ENCODE data around the gene ELOVL3.

ELOVL3 gene

GRCh38 chr10:102222797-102223196 is 3.3 kb upstream of the ELOVL3 start:
- no peak for DNase-seq (ENCODE audit: insufficient read length, low spot score)
- no peak for FAIRE-seq

DNA sequence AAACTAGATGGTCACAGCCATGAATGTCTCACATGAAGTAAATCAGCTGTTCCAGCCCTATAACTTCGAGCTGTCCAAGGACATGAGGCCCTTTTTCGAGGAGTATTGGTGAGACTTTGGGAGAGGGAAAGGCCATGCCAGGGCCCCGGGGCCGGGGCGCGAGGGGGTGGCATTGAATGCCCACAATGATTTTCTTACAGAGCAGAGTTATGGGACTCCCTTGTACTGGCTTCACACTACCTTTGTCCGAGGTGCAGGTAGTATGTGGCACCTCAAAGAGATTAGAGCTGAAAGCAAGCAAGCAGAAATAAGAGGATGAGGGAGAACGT is 407 bp downstream of the ELOVL3 start:
- DNase-seq (ENCODE audit: insufficient read length, low spot score) = no peak
- FAIRE-seq = no peak

- FAIRE-seq (no peak), DNase-seq (ENCODE audit: insufficient read length, low spot score) (no peak)
Measured at GRCh38 chr10:102227050-102227449, 951 bp downstream of the ELOVL3 start.

GRCh38 chr10:102229810-102230263 is 3.7 kb downstream of the ELOVL3 start:
- DNase-seq (ENCODE audit: insufficient read length, low spot score) (peak; percentile 86), FAIRE-seq (peak; percentile 88)

DNA sequence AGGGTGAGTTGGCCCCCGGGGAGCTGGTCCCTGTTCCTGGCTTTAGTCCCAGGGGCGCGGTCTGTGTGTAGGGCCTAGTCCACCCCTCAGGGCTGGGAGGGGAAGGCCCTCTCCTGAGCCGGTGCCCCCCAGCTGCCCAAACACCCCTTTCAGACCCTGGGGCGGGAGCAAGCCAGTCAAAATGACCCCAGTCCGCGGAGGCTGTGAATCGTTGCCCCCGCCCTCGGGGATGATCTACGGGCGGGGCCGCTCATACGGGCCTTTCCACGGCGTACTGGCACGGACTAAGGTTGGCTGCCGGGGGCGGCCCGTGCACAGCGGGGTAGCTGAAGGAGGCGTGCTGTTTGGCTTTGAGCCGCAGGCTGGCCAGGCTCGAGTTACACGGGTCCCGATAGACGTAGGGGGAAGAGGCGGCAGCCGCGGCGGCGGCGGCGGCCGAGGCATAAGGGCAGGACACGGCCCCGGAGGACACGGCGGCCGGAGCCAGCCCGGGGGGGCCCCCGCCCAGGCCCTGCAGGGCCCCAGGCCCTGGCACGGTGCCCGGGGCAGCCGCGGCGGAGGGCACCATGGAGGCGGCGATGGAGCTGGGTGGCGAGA is 4.3 kb downstream of the ELOVL3 start:
- no peak for FAIRE-seq
- DNase-seq (ENCODE audit: insufficient read length, low spot score) = no peak

GRCh38 chr10:102230861-102231356 is 4.8 kb downstream of the ELOVL3 start:
- DNase-seq (ENCODE audit: insufficient read length, low spot score) (no peak), FAIRE-seq (no peak)

DNA sequence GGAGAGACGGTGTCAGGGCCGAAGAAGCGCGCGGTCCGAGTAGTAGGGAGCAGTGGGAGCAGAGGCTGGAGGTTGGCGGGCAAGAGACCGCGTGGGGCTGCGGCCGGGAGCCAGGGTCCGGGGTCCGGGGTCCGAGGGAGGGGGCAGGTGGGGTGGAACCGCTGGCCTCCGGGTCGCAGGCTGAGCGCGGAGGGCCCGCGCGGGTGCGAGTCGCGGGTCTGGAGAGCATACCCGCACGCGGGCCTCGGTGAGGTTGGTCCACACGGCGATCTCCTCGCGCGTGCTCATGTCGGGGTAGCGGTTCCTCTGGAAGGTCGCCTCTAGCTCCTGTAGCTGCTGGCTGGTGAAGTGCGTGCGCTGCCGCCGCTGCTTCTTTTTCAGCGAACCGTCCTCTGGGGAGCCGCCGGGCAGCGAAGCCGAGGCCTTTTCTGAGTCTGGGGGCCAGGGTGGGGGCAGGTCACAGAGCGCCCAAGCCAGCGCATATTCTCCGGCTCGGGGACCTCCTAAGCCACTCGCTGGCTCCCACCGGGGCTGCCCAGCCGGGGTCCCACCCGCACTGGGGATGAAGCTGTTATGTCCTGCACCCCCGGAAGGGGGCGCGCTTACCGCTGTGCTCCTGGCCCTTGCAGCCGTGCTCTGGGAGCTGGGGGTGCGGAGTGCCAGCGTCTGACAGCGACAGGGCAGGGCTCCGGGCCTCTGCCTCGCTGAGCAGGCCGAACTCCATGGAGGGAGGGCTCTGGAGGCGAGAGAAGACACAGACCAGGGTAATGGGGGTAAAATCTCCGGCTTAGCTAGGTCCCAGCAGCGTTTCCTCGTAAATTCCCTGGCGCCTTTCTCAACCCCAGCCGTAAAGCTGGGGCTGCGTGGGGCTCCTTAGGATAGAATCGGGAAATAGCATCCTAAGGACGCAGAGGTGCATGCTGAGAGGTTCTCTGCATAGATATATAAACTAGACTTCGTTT is 5.5 kb downstream of the ELOVL3 start:
- FAIRE-seq (no peak), DNase-seq (ENCODE audit: insufficient read length, low spot score) (peak; percentile 67)

DNA sequence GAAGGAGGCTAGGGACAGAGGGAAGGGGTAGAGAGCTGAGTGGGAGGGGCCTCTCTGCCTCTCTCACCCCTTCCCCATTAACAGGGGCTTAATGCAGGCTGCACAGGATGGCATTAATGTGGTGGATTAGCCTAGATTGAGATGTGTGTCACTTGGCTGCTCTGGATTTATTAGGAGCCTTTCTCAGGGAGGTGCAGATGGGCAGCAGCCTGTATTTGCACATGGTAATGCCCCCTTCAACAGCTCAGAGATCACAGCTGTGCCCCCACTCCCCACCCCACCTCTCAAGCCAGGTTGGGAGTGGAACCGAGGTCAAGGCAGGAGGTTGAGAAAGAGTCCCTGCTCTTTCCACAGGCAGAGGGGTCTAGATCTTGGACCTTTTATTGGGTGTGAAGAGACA is 7.9 kb downstream of the ELOVL3 start:
- FAIRE-seq (no peak), DNase-seq (ENCODE audit: insufficient read length, low spot score) (no peak)

- FAIRE-seq (no peak), DNase-seq (ENCODE audit: insufficient read length, low spot score) (no peak)
Measured at GRCh38 chr10:102234888-102235597, 8.9 kb downstream of the ELOVL3 start.

- no peak for DNase-seq (ENCODE audit: insufficient read length, low spot score)
Measured at GRCh38 chr10:102235598-102235920, 9.5 kb downstream of the ELOVL3 start.

GRCh38 chr10:102236006-102236405 is 9.9 kb downstream of the ELOVL3 start:
- FAIRE-seq = no peak
- no peak for DNase-seq (ENCODE audit: insufficient read length, low spot score)

More at GRCh38 chr10:102235598-102235920, 9.5 kb downstream of the ELOVL3 start:
- no peak for FAIRE-seq

DNA sequence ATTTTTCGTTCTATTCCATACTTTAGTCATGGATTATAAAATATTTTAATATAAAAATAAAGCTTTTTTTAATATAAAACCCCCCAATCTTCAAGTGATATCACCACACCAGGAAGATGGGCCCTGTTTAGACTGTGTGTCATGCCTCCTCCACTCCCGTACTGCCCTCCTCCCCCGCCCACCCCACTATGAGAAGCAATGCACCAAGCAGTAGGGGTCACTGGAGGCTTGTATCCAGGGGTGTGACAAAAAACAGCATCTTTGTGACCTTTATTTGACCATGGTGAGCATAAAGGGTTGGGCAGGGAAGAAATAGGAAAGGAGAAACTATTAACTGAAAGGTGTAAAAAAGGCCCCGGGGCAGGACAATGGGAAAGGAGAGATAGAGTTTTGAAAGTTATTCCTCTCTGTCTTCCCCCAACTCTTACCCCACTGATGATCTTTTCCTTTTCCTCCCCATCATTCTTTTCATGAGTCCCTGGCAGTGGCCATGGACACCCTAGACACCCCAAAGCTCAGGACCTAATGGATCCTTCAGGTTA is 11.7 kb downstream of the ELOVL3 start:
- DNase-seq (ENCODE audit: insufficient read length, low spot score) (no peak), FAIRE-seq (no peak)

GRCh38 chr10:102240467-102241031 is 14.4 kb downstream of the ELOVL3 start:
- DNase-seq (ENCODE audit: insufficient read length, low spot score) (no peak), FAIRE-seq (no peak)

GRCh38 chr10:102241032-102241443 is 14.9 kb downstream of the ELOVL3 start:
- FAIRE-seq (no peak), DNase-seq (ENCODE audit: insufficient read length, low spot score) (no peak)

- peak; percentile 96 for DNase-seq (ENCODE audit: insufficient read length, low spot score)
- peak; percentile 89 for FAIRE-seq
Measured at GRCh38 chr10:102241444-102242117, 15.5 kb downstream of the ELOVL3 start, which contains the start of gene PITX3. PITX3 (minus strand) TSS chr10:102241512; CDS start chr10:102232080, 9,432 bp downstream.

DNA sequence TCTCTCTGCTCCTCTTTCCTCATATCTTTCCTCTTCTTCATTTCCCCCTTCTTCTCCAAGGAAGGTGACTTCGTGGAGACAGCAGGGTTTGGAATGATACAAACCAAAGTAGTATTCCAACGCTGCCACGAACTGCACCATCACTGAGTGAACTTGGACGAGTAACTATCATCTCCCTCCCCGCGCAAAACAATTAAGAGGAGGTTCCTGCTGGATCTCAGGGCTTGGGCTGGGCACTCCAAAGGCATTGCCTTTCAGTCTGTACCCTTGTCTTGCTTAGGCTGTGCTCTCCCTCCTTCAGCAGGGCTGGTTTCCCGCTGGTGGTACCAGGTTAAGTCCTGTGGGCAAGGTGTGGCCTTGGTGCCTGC is 16.0 kb downstream of the ELOVL3 start:
- FAIRE-seq = peak; percentile 44

GRCh38 chr10:102243309-102243708 is 17.2 kb downstream of the ELOVL3 start:
- FAIRE-seq = no peak
- no peak for DNase-seq (ENCODE audit: insufficient read length, low spot score)

More for the DNA sequence above, 16.0 kb downstream of the ELOVL3 start:
- no peak for DNase-seq (ENCODE audit: insufficient read length, low spot score)

- peak; percentile 93 for DNase-seq (ENCODE audit: insufficient read length, low spot score)
- peak; percentile 99 for FAIRE-seq
Measured at GRCh38 chr10:102245082-102245931, 19.2 kb downstream of the ELOVL3 start, which contains the start of gene GBF1. GBF1 (plus strand) TSS chr10:102245532; CDS start chr10:102258939, 13,407 bp downstream.

DNA sequence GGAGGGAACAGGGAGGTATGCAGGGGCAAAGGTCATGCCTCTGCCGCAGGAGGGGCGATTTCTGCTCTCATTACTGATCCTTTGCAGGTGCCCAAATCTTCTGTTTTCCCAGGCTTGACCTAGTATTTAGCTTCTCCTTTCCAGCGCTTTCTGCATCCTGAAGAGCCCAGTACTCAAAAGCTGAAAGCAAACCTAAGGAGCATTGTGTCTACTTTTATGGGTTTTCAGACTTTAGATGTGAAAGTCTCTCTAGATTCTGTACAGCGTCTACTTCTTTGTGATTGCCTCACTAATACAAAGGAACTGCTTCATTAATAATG is 19.8 kb downstream of the ELOVL3 start:
- DNase-seq (ENCODE audit: insufficient read length, low spot score) (no peak), FAIRE-seq (no peak)
